Kasumi-1 (cell line): Measurements from ENCODE around the gene PDCD1.

ENCODE experiments used
- DNase-seq, 2 experiments: peaks; one replicate each; lab custom pipeline; 2025; lab: John Stamatoyannopoulos, UW

PDCD1 gene

GRCh38 chr2:241852116-241852980 lies 6.3 kb downstream of the PDCD1 start:
- DNase-seq: no peak

GRCh38 chr2:241851325-241852115 lies 7.2 kb downstream of the PDCD1 start:
- no peak for DNase-seq

GRCh38 chr2:241850544-241851324 lies 8.0 kb downstream of the PDCD1 start:
- DNase-seq: no peak

- DNase-seq: no peak
Measured at GRCh38 chr2:241849616-241850543, 8.8 kb downstream of the PDCD1 start.

- DNase-seq: no peak
Measured at GRCh38 chr2:241848761-241849615, 9.7 kb downstream of the PDCD1 start.

GRCh38 chr2:241846406-241846805 lies 12.3 kb downstream of the PDCD1 start:
- no peak for DNase-seq

- DNase-seq: no peak
Measured at GRCh38 chr2:241844831-241845578, 13.7 kb downstream of the PDCD1 start.

GRCh38 chr2:241844066-241844728 lies 14.5 kb downstream of the PDCD1 start:
- DNase-seq: no peak

- no peak for DNase-seq
Measured at GRCh38 chr2:241843321-241844065, 15.2 kb downstream of the PDCD1 start.

GRCh38 chr2:241842620-241843211 lies 16.0 kb downstream of the PDCD1 start:
- no peak for DNase-seq

- DNase-seq: no peak
Measured at GRCh38 chr2:241842067-241842415, 16.7 kb downstream of the PDCD1 start.

GRCh38 chr2:241841181-241842066 lies 17.3 kb downstream of the PDCD1 start:
- DNase-seq: no peak

- no peak for DNase-seq
Measured at GRCh38 chr2:241837197-241837965, 21.3 kb downstream of the PDCD1 start.

GRCh38 chr2:241836292-241836691 lies 22.4 kb downstream of the PDCD1 start:
- DNase-seq: peak in 1 of 2 experiments; percentile 23

- no peak for DNase-seq
Measured at GRCh38 chr2:241835611-241836010, 23.1 kb downstream of the PDCD1 start.
